Loucy (cell line): ENCODE measurements around the gene ABTB2.

ENCODE experiments used
- H2AFZ ChIP-seq: fragments of 200-600 bp; sonication (generic); 2 replicates; pipeline ENCODE4 v1.6.0; 2016; ENCODE audit warnings: antibody characterized with exemption, mild to moderate bottlenecking, low read length, moderate library complexity
- H3F3A ChIP-seq: fragments of 200-600 bp; 2 replicates; pipeline ENCODE4 v1.6.0; 2016; ENCODE audit warnings: antibody characterized with exemption, low read depth, mild to moderate bottlenecking
- H3K27me3 ChIP-seq: fragments of 200-600 bp; sonication (generic); 2 replicates; pipeline ENCODE4 v1.6.1; 2014; ENCODE audit warnings: low read length, mild to moderate bottlenecking; ENCODE audit not compliant: insufficient read depth, poor library complexity, severe bottlenecking
- H3K36me3 ChIP-seq: fragments of 200-600 bp; sonication (generic); 2 replicates; pipeline ENCODE4 v1.6.1; 2016; ENCODE audit warnings: low read length; ENCODE audit not compliant: insufficient read depth
- H3K4me1 ChIP-seq: fragments of 200-600 bp; sonication (generic); 2 replicates; pipeline ENCODE4 v1.5.1; 2014; ENCODE audit warnings: low read length, mild to moderate bottlenecking; ENCODE audit not compliant: insufficient read depth, poor library complexity, severe bottlenecking
- H3K4me2 ChIP-seq: fragments of 200-600 bp; sonication (generic); 2 replicates; pipeline ENCODE4 v1.6.0; 2014; ENCODE audit warnings: antibody characterized with exemption, low read length, low read depth, mild to moderate bottlenecking; ENCODE audit not compliant: poor library complexity, severe bottlenecking
- H3K4me3 ChIP-seq: fragments of 200-600 bp; sonication (generic); 2 replicates; pipeline ENCODE4 v1.5.1; 2014; ENCODE audit warnings: low read length, mild to moderate bottlenecking, mixed read lengths; ENCODE audit not compliant: poor library complexity, severe bottlenecking
- H3K79me2 ChIP-seq: fragments of 200-600 bp; sonication (generic); 2 replicates; pipeline ENCODE4 v1.6.1; 2014; ENCODE audit warnings: low read length; ENCODE audit not compliant: insufficient read depth
- H3K9ac ChIP-seq: fragments of 200-600 bp; sonication (generic); 2 replicates; pipeline ENCODE4 v1.6.0; 2014; ENCODE audit warnings: mild to moderate bottlenecking, low read depth, low read length, moderate library complexity; ENCODE audit not compliant: poor library complexity, severe bottlenecking
- H3K9me2 ChIP-seq: fragments of 200-600 bp; sonication (generic); replicated peaks from 2 replicates; pipeline ENCODE4 v1.6.1; 2016; ENCODE audit warnings: low read depth, low read length, mixed read lengths
- H3K9me3 ChIP-seq: fragments of 200-600 bp; sonication (generic); 2 replicates; pipeline ENCODE4 v1.6.1; 2014; ENCODE audit warnings: mild to moderate bottlenecking, antibody characterized with exemption, low read length, low read depth; ENCODE audit not compliant: insufficient read depth
- H4K20me1 ChIP-seq: fragments of 200-600 bp; sonication (generic); 2 replicates; pipeline ENCODE4 v1.6.0; 2014; ENCODE audit warnings: antibody characterized with exemption, low read length, mild to moderate bottlenecking; ENCODE audit not compliant: insufficient read depth, poor library complexity, severe bottlenecking
- EZH2phosphoT487 ChIP-seq: fragments of 200-600 bp; IDR thresholded peaks from 2 replicates; pipeline ENCODE4 v1.6.1; 2018; ENCODE audit warnings: antibody characterized with exemption, mild to moderate bottlenecking, moderate library complexity, borderline replicate concordance
- TF ChIP-seq, protein P1 (sequence below): fragments of 200-600 bp; sonication (generic); conservative IDR thresholded peaks from 2 replicates; pipeline ENCODE4 v1.5.1; 2014; ENCODE audit warnings: mild to moderate bottlenecking, antibody characterized with exemption, low read length

The ABTB2 gene

GRCh38 chr11:34111722-34112270 is 246.0 kb downstream of the ABTB2 start:
- Histone ChIP-seq H2AFZ (no peak overlapping the region), H3K79me2 (peaks cover 20% of the 10 kb centered on the region), H3K9me3 (no peaks in the 10 kb centered on the region), H3K9ac (no peak overlapping the region), H3K4me3 (no peak overlapping the region), H3F3A (no peaks in the 10 kb centered on the region), H3K36me3 (peaks cover 73% of the 10 kb centered on the region; the same call in 1 of the 2 replicates), H3K4me1 (peaks cover 6% of the 10 kb centered on the region), H4K20me1 (no peaks in the 10 kb centered on the region), H3K9me2 (no peaks in the 10 kb centered on the region), H3K27me3 (no peaks in the 10 kb centered on the region), H3K4me2 (no peak overlapping the region)
- TF ChIP-seq EZH2phosphoT487, result no peak
- TF ChIP-seq, protein P1, sequence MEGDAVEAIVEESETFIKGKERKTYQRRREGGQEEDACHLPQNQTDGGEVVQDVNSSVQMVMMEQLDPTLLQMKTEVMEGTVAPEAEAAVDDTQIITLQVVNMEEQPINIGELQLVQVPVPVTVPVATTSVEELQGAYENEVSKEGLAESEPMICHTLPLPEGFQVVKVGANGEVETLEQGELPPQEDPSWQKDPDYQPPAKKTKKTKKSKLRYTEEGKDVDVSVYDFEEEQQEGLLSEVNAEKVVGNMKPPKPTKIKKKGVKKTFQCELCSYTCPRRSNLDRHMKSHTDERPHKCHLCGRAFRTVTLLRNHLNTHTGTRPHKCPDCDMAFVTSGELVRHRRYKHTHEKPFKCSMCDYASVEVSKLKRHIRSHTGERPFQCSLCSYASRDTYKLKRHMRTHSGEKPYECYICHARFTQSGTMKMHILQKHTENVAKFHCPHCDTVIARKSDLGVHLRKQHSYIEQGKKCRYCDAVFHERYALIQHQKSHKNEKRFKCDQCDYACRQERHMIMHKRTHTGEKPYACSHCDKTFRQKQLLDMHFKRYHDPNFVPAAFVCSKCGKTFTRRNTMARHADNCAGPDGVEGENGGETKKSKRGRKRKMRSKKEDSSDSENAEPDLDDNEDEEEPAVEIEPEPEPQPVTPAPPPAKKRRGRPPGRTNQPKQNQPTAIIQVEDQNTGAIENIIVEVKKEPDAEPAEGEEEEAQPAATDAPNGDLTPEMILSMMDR, result no peak

GRCh38 chr11:34105957-34106504 is 251.8 kb downstream of the ABTB2 start:
- Histone ChIP-seq H4K20me1 (no peaks in the 10 kb centered on the region), H2AFZ (peak overlapping the region; percentile 82), H3K27me3 (no peaks in the 10 kb centered on the region), H3K4me1 (peaks cover 16% of the 10 kb centered on the region), H3K79me2 (peaks cover 33% of the 10 kb centered on the region), H3K9me3 (no peaks in the 10 kb centered on the region), H3K9me2 (no peaks in the 10 kb centered on the region), H3K4me2 (peak overlapping the region; percentile 77), H3K4me3 (peak overlapping the region; percentile 82), H3F3A (peaks cover 9% of the 10 kb centered on the region; the same call in 1 of the 2 replicates), H3K9ac (peak overlapping the region; percentile 76), H3K36me3 (peaks cover 35% of the 10 kb centered on the region; the same call in 1 of the 2 replicates)
- TF ChIP-seq, protein P1, result no peak
- no peak for TF ChIP-seq EZH2phosphoT487

GRCh38 chr11:34105079-34105956 is 252.5 kb downstream of the ABTB2 start, which contains the start of gene NAT10:
Gene NAT10, plus strand, starts transcription at chr11:34105629. Its CDS starts 2,597 bp downstream, at chr11:34108226.
- peak within 1 kb of the TSS; percentile 82 for H2AFZ ChIP-seq
- H3K79me2 ChIP-seq, result peaks cover 33% of the 10 kb centered on the region

More at GRCh38 chr11:34105079-34105956, 252.5 kb downstream of the ABTB2 start, which contains the start of gene NAT10:
- no peak for TF ChIP-seq EZH2phosphoT487
- TF ChIP-seq, protein P1, result no peak
- Histone ChIP-seq H3K9ac (peak within 1 kb of the TSS; percentile 76), H3K4me2 (peak within 1 kb of the TSS; percentile 77), H3K9me2 (no peaks in the 10 kb centered on the region), H3F3A (peaks cover 9% of the 10 kb centered on the region; the same call in 1 of the 2 replicates), H3K4me3 (peak within 1 kb of the TSS; percentile 82), H3K36me3 (peaks cover 33% of the 10 kb centered on the region), H3K4me1 (peaks cover 16% of the 10 kb centered on the region), H4K20me1 (no peaks in the 10 kb centered on the region), H3K27me3 (no peaks in the 10 kb centered on the region), H3K9me3 (no peaks in the 10 kb centered on the region)
